Measurements from ENCODE around the gene CAPN2. TPM values are rescaled to one million over a fixed set of nuclear protein-coding genes. Genes with fewer than 3 reads are reported as not detected.

CAPN2 gene
- total RNA-seq, 4 donors from 2014 or later: 143 to 276 (median 202) TPM

DNA sequence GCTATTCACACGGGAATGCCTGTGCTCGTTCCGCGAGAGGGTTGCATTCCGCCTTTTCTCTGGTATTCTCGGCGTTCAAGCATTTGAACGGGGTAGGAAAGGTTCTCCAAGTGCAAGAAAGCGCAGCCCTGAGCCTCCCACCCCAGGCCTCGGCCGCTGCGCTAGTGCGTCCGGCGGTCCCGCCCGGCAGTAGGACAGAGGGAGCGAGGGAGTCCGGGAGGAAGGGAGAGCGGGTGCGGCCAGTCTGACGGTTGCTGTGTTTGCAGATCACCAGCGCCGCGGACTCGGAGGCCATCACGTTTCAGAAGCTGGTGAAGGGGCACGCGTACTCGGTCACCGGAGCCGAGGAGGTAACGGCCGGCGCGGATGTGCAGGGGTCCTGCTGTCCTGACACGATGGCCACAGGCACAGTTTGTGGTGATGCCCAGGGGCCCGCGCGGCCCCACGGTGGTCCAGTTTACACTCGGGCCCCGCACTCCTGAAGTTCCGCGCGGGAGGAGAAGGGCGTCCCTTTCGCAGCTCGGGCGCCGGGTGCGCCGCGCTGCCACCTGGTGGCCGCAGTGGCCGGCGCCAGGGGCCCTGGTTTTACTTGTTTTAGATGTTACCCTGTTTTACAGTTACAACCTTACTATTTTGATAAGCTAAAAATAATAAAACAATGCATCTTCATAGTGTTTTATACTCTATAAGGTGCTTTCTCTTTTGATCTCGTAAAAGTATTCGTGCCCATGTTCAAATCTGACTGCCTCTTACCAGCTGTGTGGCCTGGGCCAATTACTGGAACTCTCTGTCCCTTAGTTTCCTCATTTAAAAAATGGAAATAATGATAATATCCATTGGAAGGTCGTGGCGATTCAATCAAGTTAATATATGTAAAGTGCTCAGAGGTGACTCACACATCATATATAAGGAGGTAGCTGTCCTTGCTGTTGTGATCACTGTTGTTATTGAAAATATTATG, 36.7 kb downstream of the CAPN2 start:
- H3K36me3 ChIP-seq: peaks cover 0 to 77% (median 0%) of the 10 kb centered on the region in 3 donors
- H3K4me3 ChIP-seq: peak overlapping the region; percentile 37 to 55 (median 44)
- TF ChIP-seq POLR2A (IDR thresholded peaks at IDR 0.05): no peak
- TF ChIP-seq, protein P1, sequence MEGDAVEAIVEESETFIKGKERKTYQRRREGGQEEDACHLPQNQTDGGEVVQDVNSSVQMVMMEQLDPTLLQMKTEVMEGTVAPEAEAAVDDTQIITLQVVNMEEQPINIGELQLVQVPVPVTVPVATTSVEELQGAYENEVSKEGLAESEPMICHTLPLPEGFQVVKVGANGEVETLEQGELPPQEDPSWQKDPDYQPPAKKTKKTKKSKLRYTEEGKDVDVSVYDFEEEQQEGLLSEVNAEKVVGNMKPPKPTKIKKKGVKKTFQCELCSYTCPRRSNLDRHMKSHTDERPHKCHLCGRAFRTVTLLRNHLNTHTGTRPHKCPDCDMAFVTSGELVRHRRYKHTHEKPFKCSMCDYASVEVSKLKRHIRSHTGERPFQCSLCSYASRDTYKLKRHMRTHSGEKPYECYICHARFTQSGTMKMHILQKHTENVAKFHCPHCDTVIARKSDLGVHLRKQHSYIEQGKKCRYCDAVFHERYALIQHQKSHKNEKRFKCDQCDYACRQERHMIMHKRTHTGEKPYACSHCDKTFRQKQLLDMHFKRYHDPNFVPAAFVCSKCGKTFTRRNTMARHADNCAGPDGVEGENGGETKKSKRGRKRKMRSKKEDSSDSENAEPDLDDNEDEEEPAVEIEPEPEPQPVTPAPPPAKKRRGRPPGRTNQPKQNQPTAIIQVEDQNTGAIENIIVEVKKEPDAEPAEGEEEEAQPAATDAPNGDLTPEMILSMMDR (IDR thresholded peaks at IDR 0.05): peak; percentile 76 to 97 (median 90)
- DNase-seq: peak; percentile 60 to 85 (median 81)
- peak overlapping the region; percentile 7 to 72 (median 62) for H3K27ac ChIP-seq
- peaks cover 0 to 12% (median 4%) of the 10 kb centered on the region in 4 donors for H3K4me1 ChIP-seq
- no peaks in the 10 kb centered on the region for H3K9me3 ChIP-seq
- H3K27me3 ChIP-seq: no peaks in the 10 kb centered on the region

DNA sequence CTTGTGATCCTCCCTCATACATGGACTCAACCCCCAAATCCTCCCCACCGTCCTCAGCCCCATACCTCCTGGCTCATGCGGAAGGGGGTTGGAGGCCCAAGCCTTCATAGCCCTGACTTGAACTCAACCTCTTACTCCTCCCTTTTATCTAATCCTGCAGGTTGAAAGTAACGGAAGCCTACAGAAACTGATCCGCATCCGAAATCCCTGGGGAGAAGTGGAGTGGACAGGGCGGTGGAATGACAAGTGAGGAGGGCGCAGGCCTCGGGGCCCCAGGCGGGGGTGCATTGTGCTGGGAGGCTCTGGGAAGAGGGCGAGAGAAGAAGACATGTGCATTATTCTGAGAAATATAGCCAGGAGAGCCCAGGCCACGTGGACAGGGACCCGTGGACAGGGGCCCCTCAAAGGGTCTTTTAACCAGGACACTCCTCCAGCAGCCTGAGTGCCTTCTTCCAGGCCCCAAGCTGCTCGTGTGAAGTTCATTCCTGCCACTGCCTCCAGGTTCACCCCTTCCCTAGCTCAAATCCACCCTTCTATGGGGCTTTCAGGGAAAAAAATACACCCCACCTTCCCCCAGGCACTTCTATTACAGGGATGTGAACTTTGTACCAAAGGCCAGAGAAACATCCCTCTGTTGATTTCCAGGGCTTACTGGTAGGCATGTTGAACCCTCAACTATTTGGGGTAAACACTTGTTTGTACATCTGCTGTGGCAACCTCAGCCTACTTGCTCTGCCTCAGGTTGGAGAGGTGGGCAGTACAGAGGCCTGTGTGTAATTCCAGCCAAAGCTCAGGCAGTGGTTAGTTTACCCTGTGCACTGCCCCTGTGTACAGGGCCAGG, 38.6 kb downstream of the CAPN2 start:
- H3K4me1 ChIP-seq: peaks cover 0 to 12% (median 4%) of the 10 kb centered on the region in 4 donors
- H3K36me3 ChIP-seq: peaks cover 0 to 77% (median 0%) of the 10 kb centered on the region in 3 donors
- H3K27me3 ChIP-seq: no peaks in the 10 kb centered on the region
- DNase-seq: peak in 1 of 3 donors; percentile 42
- H3K27ac ChIP-seq: no peak overlapping the region
- H3K9me3 ChIP-seq: no peaks in the 10 kb centered on the region
- TF ChIP-seq, protein P1 (IDR thresholded peaks at IDR 0.05): no peak
- TF ChIP-seq POLR2A (IDR thresholded peaks at IDR 0.05): no peak
- H3K4me3 ChIP-seq: no peak overlapping the region

DNA sequence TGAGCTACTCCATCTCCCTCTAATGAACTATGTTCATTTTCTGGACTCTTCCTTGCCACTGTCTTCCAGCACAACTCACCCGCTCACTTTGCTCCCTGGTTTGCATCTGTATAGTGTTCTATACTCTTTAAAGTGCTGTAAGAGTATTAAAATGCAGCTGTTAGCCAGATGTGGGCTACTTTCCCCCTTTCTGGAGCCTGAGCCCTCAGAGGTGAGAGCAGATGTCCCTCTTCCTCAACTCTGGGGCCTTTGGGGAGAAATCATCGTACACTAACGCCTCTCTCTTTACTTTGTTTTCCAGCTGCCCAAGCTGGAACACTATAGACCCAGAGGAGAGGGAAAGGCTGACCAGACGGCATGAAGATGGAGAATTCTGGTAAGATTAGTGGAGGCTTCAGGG, 39.4 kb downstream of the CAPN2 start:
- H3K9me3 ChIP-seq: no peaks in the 10 kb centered on the region
- no peak overlapping the region for H3K27ac ChIP-seq
- no peaks in the 10 kb centered on the region for H3K27me3 ChIP-seq
- H3K4me1 ChIP-seq: peaks cover 0 to 12% (median 4%) of the 10 kb centered on the region in 4 donors
- TF ChIP-seq, protein P1 (IDR thresholded peaks at IDR 0.05): no peak
- no peak for TF ChIP-seq POLR2A (IDR thresholded peaks at IDR 0.05)
- DNase-seq: no peak
- H3K36me3 ChIP-seq: peaks cover 0 to 77% (median 0%) of the 10 kb centered on the region in 3 donors
- no peak overlapping the region for H3K4me3 ChIP-seq

DNA sequence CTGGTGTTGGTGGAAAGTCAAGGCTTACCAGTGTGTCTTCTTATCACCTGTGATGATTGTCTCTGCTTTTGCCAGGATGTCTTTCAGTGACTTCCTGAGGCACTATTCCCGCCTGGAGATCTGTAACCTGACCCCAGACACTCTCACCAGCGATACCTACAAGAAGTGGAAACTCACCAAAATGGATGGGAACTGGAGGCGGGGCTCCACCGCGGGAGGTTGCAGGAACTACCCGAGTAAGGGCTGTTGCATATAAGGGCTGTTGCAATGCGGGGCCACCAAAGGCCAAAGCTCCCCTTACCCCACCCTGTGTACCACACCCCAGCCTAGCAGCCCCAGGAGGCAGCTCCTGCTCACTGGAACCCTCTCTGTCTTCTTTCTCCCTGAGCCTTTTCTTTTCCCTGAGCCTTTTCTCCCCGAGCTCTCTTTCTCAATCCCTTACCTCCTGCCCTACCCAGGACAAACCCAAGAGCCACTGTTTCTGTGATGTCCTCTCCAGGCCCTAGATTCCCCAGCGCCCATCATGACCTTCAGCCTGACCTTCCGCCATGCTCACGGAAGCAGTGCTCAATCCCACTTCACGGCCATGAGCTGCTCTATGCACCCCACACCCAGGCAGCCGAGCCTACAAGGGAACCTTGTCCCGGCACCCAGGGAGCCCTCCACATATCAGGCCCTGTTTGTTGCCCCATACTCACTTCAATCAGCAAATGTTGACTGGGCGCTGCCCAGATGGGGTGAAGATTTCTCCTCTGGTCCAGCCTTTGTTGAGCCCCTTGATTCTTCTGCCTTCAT, 40.6 kb downstream of the CAPN2 start:
- Histone ChIP-seq H3K27me3 (no peaks in the 10 kb centered on the region), H3K4me1 (peaks cover 0 to 9% (median 4%) of the 10 kb centered on the region in 4 donors), H3K9me3 (no peaks in the 10 kb centered on the region), H3K27ac (no peak overlapping the region), H3K36me3 (peaks cover 0 to 81% (median 0%) of the 10 kb centered on the region in 3 donors), H3K4me3 (no peak overlapping the region)
- TF ChIP-seq POLR2A (IDR thresholded peaks at IDR 0.05): no peak
- TF ChIP-seq, protein P1 (IDR thresholded peaks at IDR 0.05): no peak
- DNase-seq: peak in 1 of 3 donors; percentile 37

Data from Peyer's patch (tissue), 4 donors.